RWPE2 (cell line): ENCODE measurements around the gene PTPRM.

Source experiments
- ATAC-seq: fragments of 200-7000 bp; cut with Tn5 transposase; 3 replicates; pipeline ENCODE4 v1.9.1; 2021; ENCODE audit warnings: low read depth
- DNase-seq: peaks from one replicate; pipeline ENCODE4 v3.0.0-alpha.2; 2020; ENCODE audit warnings: low spot score
- H3K27ac ChIP-seq: fragments of 450-650 bp; 2 replicates; pipeline ENCODE4 v1.5.1; 2017; ENCODE audit warnings: mild to moderate bottlenecking; ENCODE audit not compliant: poor library complexity, severe bottlenecking
- H3K27me3 ChIP-seq: fragments of 250-450 bp; sonication (Bioruptor Pico); 2 replicates; pipeline ENCODE4 v1.5.1; 2021; ENCODE audit warnings: mild to moderate bottlenecking, moderate library complexity; ENCODE audit not compliant: insufficient read depth, poor library complexity, severe bottlenecking
- H3K36me3 ChIP-seq: fragments of 250-450 bp; sonication (Bioruptor Pico); 2 replicates; pipeline ENCODE4 v1.5.1; 2020; ENCODE audit warnings: low read depth, mild to moderate bottlenecking, moderate library complexity
- H3K4me1 ChIP-seq: fragments of 250-450 bp; sonication (Bioruptor Pico); 2 replicates; pipeline ENCODE4 v1.5.1; 2021; ENCODE audit warnings: mild to moderate bottlenecking, moderate library complexity; ENCODE audit not compliant: insufficient read depth, poor library complexity, severe bottlenecking
- H3K4me3 ChIP-seq: fragments of 250-450 bp; sonication (Bioruptor Pico); 2 replicates; pipeline ENCODE4 v1.5.1; 2021; ENCODE audit warnings: mild to moderate bottlenecking, moderate library complexity; ENCODE audit not compliant: severe bottlenecking
- H3K9me3 ChIP-seq: fragments of 250-450 bp; sonication (Bioruptor Pico); 2 replicates; pipeline ENCODE4 v1.5.1; 2021; ENCODE audit warnings: mild to moderate bottlenecking, moderate library complexity; ENCODE audit not compliant: severe bottlenecking
- CTCF ChIP-seq: fragments of 450-650 bp; IDR thresholded peaks from one replicate; pipeline ENCODE4 v1.5.1; 2017; ENCODE audit warnings: mild to moderate bottlenecking, moderate library complexity; ENCODE audit not compliant: poor library complexity, severe bottlenecking

The PTPRM gene

GRCh38 chr18:8300751-8301410 lies 733.8 kb downstream of the PTPRM start:
- no peak overlapping the region for H3K27ac ChIP-seq
- ATAC-seq, result no peak

DNA sequence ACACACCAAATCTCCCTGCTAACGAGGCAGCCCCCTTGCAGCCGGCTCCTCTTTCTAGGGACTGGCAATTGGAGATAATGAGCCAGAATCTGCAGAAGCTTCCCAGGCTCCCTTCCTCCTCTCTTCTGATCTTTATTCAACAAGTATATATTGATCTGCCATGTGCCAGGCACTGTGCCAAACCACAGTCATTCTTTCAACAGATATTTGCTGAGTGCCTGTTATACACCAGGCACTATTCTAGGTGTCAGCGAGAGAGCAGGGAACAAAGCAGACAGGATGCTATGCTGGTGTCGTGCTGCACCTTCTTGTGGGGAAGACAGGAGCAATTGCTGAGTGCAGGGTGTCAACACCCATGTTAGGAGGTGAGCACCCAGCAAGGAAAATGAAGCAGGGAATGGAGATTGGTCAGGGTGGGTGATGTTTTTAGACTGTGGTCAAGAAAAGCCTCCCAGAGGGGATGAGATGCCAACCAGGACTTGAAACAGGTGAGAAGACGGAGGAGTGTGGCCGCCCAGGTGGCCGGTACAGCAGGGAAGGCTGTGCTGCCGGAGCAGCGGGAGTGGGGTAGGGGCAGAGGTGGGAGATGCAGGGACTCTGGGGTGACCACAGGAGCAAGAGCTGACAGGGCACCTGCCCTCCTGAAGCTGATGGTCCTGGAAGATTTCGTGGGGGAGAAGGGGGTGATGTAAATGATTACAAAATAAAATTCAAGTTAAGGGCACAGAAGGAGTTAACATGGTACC lies 734.5 kb downstream of the PTPRM start:
- no peak overlapping the region for H3K27ac ChIP-seq
- no peak for ATAC-seq
- no peak for TF ChIP-seq CTCF
- no peaks in the 10 kb centered on the region for H3K4me1 ChIP-seq
- no peak for DNase-seq
- H3K36me3 ChIP-seq, result no peaks in the 10 kb centered on the region
- H3K27me3 ChIP-seq, result no peaks in the 10 kb centered on the region
- H3K4me3 ChIP-seq, result no peak overlapping the region
- no peaks in the 10 kb centered on the region for H3K9me3 ChIP-seq

More at GRCh38 chr18:8300751-8301410, 733.8 kb downstream of the PTPRM start:
- Histone ChIP-seq H3K36me3 (no peaks in the 10 kb centered on the region), H3K9me3 (no peaks in the 10 kb centered on the region), H3K4me3 (no peak overlapping the region), H3K27me3 (no peaks in the 10 kb centered on the region), H3K4me1 (no peaks in the 10 kb centered on the region)
- TF ChIP-seq CTCF, result no peak
- no peak for DNase-seq

GRCh38 chr18:8303151-8303755 lies 736.1 kb downstream of the PTPRM start:
- ATAC-seq (no peak), DNase-seq (no peak)
- no peaks in the 10 kb centered on the region for H3K4me1 ChIP-seq
- no peak for TF ChIP-seq CTCF
- H3K27me3 ChIP-seq, result no peaks in the 10 kb centered on the region
- no peaks in the 10 kb centered on the region for H3K9me3 ChIP-seq
- H3K4me3 ChIP-seq, result no peak overlapping the region
- no peak overlapping the region for H3K27ac ChIP-seq
- H3K36me3 ChIP-seq, result no peaks in the 10 kb centered on the region

DNA sequence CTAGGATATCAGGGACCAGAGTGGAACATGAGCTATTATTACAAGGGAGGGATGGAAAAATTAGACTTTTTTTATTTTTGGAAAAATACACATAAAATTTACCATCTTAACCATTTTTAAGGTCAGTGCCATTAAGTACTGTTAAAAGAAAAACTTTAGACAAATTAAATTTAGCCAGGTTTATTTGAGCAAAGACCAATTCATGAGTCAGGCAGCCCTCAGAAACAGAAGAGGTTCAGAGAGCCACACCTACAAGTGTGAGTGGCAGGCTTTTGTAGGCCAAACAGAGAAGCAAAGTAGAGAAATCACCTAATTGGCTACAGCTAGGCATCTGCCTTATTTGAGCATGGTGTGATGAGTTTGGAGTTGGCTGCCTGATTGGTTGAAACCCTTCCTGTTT lies 740.8 kb downstream of the PTPRM start:
- DNase-seq (no peak), ATAC-seq (no peak)
- no peak for TF ChIP-seq CTCF
- Histone ChIP-seq H3K36me3 (no peaks in the 10 kb centered on the region), H3K4me3 (no peak overlapping the region), H3K4me1 (no peaks in the 10 kb centered on the region), H3K9me3 (no peaks in the 10 kb centered on the region), H3K27ac (no peak overlapping the region), H3K27me3 (no peaks in the 10 kb centered on the region)
